Testis (tissue), 2 donors: Measurements from ENCODE around the gene RPS6KL1.

Experiments
- POLR2A ChIP-seq: fragments of 450-650 bp; IDR thresholded peaks from one replicate; pipeline ENCODE4 v1.6.1; 2017; ENCODE audit warnings: antibody characterized with exemption, mild to moderate bottlenecking, moderate library complexity
- TF ChIP-seq, protein P1 (sequence below), 3 experiments: fragments of 450-650 bp in 2 of 3; fragments of 200-600 bp in 1 of 3; sonication (generic) in 1 of 3; IDR thresholded peaks; one replicate each; pipeline ENCODE4 v1.5.1; 2016 to 2019; ENCODE audit warnings: antibody characterized with exemption in 3 of 3, mild to moderate bottlenecking in 2 of 3, moderate library complexity in 1 of 3

DNA sequence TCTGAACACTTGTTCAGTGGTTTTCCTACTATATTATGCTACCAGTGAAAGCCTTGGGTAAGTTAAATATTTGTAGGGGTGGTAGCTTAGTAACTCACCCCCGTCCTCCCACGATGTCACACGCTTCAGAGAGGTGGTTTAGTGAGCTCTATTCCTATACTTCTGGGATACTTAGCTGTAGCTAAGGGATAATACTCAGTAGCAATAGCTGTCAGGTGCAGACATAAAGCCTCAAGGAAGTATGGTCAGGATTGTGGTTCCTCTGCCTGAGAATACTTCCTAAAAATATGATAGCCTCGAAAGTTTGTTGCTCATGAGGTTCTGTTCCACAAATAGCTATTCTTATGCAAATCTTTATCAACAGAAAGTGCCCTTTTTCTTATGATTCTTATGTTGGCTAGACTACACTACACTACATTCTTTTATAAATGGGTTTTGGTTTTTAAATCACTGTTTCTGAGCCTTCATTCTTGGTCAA, 29.4 kb downstream of the RPS6KL1 start:
- TF ChIP-seq, protein P1, sequence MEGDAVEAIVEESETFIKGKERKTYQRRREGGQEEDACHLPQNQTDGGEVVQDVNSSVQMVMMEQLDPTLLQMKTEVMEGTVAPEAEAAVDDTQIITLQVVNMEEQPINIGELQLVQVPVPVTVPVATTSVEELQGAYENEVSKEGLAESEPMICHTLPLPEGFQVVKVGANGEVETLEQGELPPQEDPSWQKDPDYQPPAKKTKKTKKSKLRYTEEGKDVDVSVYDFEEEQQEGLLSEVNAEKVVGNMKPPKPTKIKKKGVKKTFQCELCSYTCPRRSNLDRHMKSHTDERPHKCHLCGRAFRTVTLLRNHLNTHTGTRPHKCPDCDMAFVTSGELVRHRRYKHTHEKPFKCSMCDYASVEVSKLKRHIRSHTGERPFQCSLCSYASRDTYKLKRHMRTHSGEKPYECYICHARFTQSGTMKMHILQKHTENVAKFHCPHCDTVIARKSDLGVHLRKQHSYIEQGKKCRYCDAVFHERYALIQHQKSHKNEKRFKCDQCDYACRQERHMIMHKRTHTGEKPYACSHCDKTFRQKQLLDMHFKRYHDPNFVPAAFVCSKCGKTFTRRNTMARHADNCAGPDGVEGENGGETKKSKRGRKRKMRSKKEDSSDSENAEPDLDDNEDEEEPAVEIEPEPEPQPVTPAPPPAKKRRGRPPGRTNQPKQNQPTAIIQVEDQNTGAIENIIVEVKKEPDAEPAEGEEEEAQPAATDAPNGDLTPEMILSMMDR (IDR thresholded peaks at IDR 0.05), result no peak
- no peak for TF ChIP-seq POLR2A
